HepG2 (cell line): ENCODE data around the gene YBX2. TPM values are rescaled to one million over a fixed set of nuclear protein-coding genes. Genes with fewer than 3 reads are reported as not detected.

Experiments used
- KLF6 ChIP-seq: IDR thresholded peaks from 2 replicates; pipeline ENCODE4 v1.8.0; 2016; ENCODE audit warnings: missing biosample characterization, missing genetic modification reagents
- NONO ChIP-seq, 2 experiments: fragments of 450-650 bp in 1 of 2; sonication (generic) in 1 of 2; formaldehyde crosslinking in 1 of 2; IDR thresholded peaks in 1 of 2; conservative IDR thresholded peaks in 1 of 2; 2 replicates each; pipeline versions ENCODE4 v1.6.1 to v1.8.0; 2017 to 2022; ENCODE audit warnings: mild to moderate bottlenecking in 1 of 2, missing genetic modification reagents in 1 of 2, moderate library complexity in 1 of 2
- PHF8 ChIP-seq: sonication (generic); formaldehyde crosslinking; IDR thresholded peaks from 2 replicates; pipeline ENCODE4 v1.5.0; 2020; ENCODE audit warnings: missing genetic modification reagents
- POLR2G ChIP-seq: fragments of 200-400 bp; formaldehyde crosslinking; IDR thresholded peaks from 2 replicates; pipeline ENCODE4 v1.6.1; 2018; ENCODE audit warnings: mild to moderate bottlenecking, low read depth, low read length, moderate library complexity
- RFXAP ChIP-seq: sonication (generic); formaldehyde crosslinking; IDR thresholded peaks from 2 replicates; pipeline ENCODE4 v1.4.0; 2020; ENCODE audit warnings: missing genetic modification reagents, borderline replicate concordance
- SETDB1 ChIP-seq: sonication (generic); formaldehyde crosslinking; IDR thresholded peaks from 2 replicates; pipeline ENCODE4 v1.5.1; 2020; ENCODE audit warnings: missing genetic modification reagents, mild to moderate bottlenecking, borderline replicate concordance
- THAP11 ChIP-seq: IDR thresholded peaks from 2 replicates; pipeline ENCODE4 v1.6.1; 2016; ENCODE audit warnings: missing biosample characterization, missing genetic modification reagents
- ZFAT ChIP-seq: sonication (generic); formaldehyde crosslinking; conservative IDR thresholded peaks from 2 replicates; pipeline ENCODE4 v1.8.1; 2023; ENCODE audit warnings: missing genetic modification reagents, inconsistent platforms
- ZNF598 ChIP-seq: sonication (generic); formaldehyde crosslinking; IDR thresholded peaks from 2 replicates; pipeline ENCODE4 v1.5.1; 2020; ENCODE audit warnings: mild to moderate bottlenecking, missing genetic modification reagents, borderline replicate concordance
- ZNF614 ChIP-seq: IDR thresholded peaks from 2 replicates; pipeline ENCODE4 v1.6.1; 2018; ENCODE audit warnings: missing biosample characterization, missing genetic modification reagents, inconsistent platforms, borderline replicate concordance
- ZSCAN9 ChIP-seq: IDR thresholded peaks from 2 replicates; pipeline ENCODE4 v1.6.1; 2016; ENCODE audit warnings: borderline replicate concordance
- polyA plus RNA-seq, 8 experiments: library from polyadenylated mRNA; depleted of rRNA in 3 of 8; stranded (reverse) in 7 of 8; unstranded in 1 of 8; fragments of >200 nt; fragmentation: Illumina TruSeq in 4 of 8; extraction: Trizol in 4 of 8; gene quantifications; 2 replicates each; pipeline versions ENCODE4 v1.2.1 to v1.2.3, GENCODE V29; 2011 to 2016; ENCODE audit warnings: low read depth in 4 of 8, missing spikeins in 1 of 8, mixed read lengths in 1 of 8; ENCODE audit not compliant: insufficient read depth in 1 of 8
- total RNA-seq, 5 experiments: library from RNA; depleted of rRNA; stranded (reverse); fragments of >200 nt; fragmentation: Illumina TruSeq; extraction: Trizol; gene quantifications; 2 replicates each; pipeline ENCODE4 v1.2.3, GENCODE V29; 2016; ENCODE audit warnings: low read depth in 1 of 5
- TF ChIP-seq, protein P1 (sequence below): sonication (generic); formaldehyde crosslinking; IDR thresholded peaks from 2 replicates; pipeline ENCODE4 v1.8.1; 2023; ENCODE audit warnings: mild to moderate bottlenecking, missing genetic modification reagents
- TF ChIP-seq, protein P2 (sequence below): sonication (generic); formaldehyde crosslinking; IDR thresholded peaks from 2 replicates; pipeline ENCODE4 v1.8.0; 2022; ENCODE audit warnings: mild to moderate bottlenecking, missing genetic modification reagents, moderate library complexity
- TF ChIP-seq, protein P3 (sequence below): sonication (generic); formaldehyde crosslinking; IDR thresholded peaks from 2 replicates; pipeline ENCODE4 v1.8.1; 2023; ENCODE audit warnings: mild to moderate bottlenecking, missing genetic modification reagents
- TF ChIP-seq, protein P4 (sequence below): sonication (generic); formaldehyde crosslinking; IDR thresholded peaks from 2 replicates; pipeline ENCODE4 v1.4.0; 2020; ENCODE audit warnings: missing genetic modification reagents
- TF ChIP-seq, protein P5 (sequence below): IDR thresholded peaks from 2 replicates; pipeline ENCODE4 v1.6.1; 2016; ENCODE audit warnings: missing compliant biosample characterization, missing genetic modification reagents, borderline replicate concordance
- TF ChIP-seq, protein P6 (sequence below): IDR thresholded peaks from 2 replicates; pipeline ENCODE4 v1.6.1; 2016; ENCODE audit warnings: missing genetic modification reagents, missing compliant biosample characterization

Gene YBX2
- total and polyA plus RNA-seq, 2 of the 13 experiments (the other 11 are each of a cell fraction or from before 2014, with no cell fraction given), result 0.12 to 0.22 TPM

DNA sequence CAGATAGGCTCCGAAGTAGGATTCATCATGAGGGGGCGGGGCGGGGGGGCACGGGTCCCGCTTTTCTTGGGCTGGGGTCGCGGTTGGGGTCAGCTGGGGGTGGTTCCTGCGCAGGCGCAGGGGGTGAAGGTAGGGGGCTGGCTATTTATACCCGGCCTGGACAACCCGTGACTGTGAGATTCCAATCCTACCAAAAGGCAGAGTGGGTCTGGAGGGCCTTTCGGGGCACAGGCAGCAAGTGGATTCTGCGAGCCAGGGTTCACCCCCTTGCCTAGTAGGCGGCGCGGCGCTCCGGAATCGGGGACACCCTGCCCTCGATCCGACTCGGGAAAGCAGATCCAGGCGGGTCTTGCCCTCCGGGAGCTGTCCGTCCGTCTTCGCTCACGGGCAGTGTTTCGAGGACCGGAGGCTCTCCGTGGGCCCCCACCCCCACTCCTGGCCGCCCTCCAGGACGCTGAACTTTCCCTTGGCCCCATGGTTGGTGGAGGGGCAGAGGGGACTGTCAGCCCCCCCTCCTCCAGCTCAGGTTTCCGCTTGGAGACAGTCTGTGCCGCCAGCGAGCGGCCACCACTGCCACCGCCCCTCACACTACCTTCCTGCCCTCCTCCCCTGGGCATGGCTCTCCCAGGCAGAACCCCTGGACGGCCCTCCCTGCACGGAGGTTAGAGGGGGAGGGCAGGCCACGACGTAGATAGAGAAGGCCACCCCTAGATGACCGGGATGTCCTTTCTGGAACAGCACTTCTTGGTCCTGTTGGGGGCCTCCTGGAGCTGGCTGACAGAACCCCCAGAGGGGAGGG is 12.3 kb downstream of the YBX2 start (continued):
- TF ChIP-seq, protein P1, sequence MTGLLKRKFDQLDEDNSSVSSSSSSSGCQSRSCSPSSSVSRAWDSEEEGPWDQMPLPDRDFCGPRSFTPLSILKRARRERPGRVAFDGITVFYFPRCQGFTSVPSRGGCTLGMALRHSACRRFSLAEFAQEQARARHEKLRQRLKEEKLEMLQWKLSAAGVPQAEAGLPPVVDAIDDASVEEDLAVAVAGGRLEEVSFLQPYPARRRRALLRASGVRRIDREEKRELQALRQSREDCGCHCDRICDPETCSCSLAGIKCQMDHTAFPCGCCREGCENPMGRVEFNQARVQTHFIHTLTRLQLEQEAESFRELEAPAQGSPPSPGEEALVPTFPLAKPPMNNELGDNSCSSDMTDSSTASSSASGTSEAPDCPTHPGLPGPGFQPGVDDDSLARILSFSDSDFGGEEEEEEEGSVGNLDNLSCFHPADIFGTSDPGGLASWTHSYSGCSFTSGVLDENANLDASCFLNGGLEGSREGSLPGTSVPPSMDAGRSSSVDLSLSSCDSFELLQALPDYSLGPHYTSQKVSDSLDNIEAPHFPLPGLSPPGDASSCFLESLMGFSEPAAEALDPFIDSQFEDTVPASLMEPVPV, result 0 out of 2 replicates have a peak, but pooled peaks have one; percentile 19
- TF ChIP-seq KLF6 (CRISPR knock-in tag), result no peak
- no peak for TF ChIP-seq ZNF598 (CRISPR knock-in tag)
- no peak for TF ChIP-seq SETDB1 (CRISPR knock-in tag)
- no peak for TF ChIP-seq ZFAT (CRISPR knock-in tag)
- TF ChIP-seq ZSCAN9 (CRISPR knock-in tag), result no peak
- no peak for TF ChIP-seq POLR2G
- TF ChIP-seq, protein P2, sequence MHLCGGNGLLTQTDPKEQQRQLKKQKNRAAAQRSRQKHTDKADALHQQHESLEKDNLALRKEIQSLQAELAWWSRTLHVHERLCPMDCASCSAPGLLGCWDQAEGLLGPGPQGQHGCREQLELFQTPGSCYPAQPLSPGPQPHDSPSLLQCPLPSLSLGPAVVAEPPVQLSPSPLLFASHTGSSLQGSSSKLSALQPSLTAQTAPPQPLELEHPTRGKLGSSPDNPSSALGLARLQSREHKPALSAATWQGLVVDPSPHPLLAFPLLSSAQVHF (CRISPR knock-in tag), result no peak
- TF ChIP-seq PHF8 (CRISPR knock-in tag), result peak; percentile 22
- TF ChIP-seq, protein P3, sequence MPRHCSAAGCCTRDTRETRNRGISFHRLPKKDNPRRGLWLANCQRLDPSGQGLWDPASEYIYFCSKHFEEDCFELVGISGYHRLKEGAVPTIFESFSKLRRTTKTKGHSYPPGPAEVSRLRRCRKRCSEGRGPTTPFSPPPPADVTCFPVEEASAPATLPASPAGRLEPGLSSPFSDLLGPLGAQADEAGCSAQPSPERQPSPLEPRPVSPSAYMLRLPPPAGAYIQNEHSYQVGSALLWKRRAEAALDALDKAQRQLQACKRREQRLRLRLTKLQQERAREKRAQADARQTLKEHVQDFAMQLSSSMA (CRISPR knock-in tag), result no peak
- TF ChIP-seq, protein P4, sequence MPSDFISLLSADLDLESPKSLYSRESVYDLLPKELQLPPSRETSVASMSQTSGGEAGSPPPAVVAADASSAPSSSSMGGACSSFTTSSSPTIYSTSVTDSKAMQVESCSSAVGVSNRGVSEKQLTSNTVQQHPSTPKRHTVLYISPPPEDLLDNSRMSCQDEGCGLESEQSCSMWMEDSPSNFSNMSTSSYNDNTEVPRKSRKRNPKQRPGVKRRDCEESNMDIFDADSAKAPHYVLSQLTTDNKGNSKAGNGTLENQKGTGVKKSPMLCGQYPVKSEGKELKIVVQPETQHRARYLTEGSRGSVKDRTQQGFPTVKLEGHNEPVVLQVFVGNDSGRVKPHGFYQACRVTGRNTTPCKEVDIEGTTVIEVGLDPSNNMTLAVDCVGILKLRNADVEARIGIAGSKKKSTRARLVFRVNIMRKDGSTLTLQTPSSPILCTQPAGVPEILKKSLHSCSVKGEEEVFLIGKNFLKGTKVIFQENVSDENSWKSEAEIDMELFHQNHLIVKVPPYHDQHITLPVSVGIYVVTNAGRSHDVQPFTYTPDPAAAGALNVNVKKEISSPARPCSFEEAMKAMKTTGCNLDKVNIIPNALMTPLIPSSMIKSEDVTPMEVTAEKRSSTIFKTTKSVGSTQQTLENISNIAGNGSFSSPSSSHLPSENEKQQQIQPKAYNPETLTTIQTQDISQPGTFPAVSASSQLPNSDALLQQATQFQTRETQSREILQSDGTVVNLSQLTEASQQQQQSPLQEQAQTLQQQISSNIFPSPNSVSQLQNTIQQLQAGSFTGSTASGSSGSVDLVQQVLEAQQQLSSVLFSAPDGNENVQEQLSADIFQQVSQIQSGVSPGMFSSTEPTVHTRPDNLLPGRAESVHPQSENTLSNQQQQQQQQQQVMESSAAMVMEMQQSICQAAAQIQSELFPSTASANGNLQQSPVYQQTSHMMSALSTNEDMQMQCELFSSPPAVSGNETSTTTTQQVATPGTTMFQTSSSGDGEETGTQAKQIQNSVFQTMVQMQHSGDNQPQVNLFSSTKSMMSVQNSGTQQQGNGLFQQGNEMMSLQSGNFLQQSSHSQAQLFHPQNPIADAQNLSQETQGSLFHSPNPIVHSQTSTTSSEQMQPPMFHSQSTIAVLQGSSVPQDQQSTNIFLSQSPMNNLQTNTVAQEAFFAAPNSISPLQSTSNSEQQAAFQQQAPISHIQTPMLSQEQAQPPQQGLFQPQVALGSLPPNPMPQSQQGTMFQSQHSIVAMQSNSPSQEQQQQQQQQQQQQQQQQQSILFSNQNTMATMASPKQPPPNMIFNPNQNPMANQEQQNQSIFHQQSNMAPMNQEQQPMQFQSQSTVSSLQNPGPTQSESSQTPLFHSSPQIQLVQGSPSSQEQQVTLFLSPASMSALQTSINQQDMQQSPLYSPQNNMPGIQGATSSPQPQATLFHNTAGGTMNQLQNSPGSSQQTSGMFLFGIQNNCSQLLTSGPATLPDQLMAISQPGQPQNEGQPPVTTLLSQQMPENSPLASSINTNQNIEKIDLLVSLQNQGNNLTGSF (CRISPR knock-in tag), result 0 out of 2 replicates have a peak, but pooled peaks have one; percentile 24
- TF ChIP-seq NONO (IDR thresholded peaks at IDR 0.05), result no peak
- TF ChIP-seq NONO (CRISPR knock-in tag; conservative IDR thresholded peaks at IDR 0.05), result 0 out of 2 replicates have a peak, but pooled peaks have one; percentile 22
- 0 out of 2 replicates have a peak, but pooled peaks have one; percentile 20 for TF ChIP-seq ZNF614 (CRISPR knock-in tag)
- TF ChIP-seq, protein P5, sequence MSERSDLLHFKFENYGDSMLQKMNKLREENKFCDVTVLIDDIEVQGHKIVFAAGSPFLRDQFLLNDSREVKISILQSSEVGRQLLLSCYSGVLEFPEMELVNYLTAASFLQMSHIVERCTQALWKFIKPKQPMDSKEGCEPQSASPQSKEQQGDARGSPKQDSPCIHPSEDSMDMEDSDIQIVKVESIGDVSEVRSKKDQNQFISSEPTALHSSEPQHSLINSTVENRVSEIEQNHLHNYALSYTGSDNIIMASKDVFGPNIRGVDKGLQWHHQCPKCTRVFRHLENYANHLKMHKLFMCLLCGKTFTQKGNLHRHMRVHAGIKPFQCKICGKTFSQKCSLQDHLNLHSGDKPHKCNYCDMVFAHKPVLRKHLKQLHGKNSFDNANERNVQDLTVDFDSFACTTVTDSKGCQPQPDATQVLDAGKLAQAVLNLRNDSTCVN, result 0 out of 2 replicates have a peak, but pooled peaks have one; percentile 28
- TF ChIP-seq RFXAP (CRISPR knock-in tag), result peak; percentile 74; the same call in 1 of the 2 replicates
- 0 out of 2 replicates have a peak, but pooled peaks have one; percentile 13 for TF ChIP-seq THAP11
- TF ChIP-seq, protein P6, sequence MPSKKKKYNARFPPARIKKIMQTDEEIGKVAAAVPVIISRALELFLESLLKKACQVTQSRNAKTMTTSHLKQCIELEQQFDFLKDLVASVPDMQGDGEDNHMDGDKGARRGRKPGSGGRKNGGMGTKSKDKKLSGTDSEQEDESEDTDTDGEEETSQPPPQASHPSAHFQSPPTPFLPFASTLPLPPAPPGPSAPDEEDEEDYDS (CRISPR knock-in tag), result 0 out of 2 replicates have a peak, but pooled peaks have one; percentile 19
